ENCODE results near the gene CALML6. TPM values are rescaled to one million over a fixed set of nuclear protein-coding genes. Genes with fewer than 3 reads are reported as not detected.
A peak's percentile ranks its signal among the peaks of the same experiment; 100 is the strongest.

The CALML6 gene
- polyA plus RNA-seq, 6 donors from 2014 or later, result not detected

- ATAC-seq (ENCODE audit: low read depth in 2 of 2), result no peak
- peak overlapping the region in 5 of 6 donors; percentile 75 to 91 (median 78) for H3K27ac Mint-ChIP-seq
- peaks cover 48 to 55% (median 54%) of the 10 kb centered on the region in 3 donors for H3K4me1 Mint-ChIP-seq
- DNase-seq, result no peak
- peaks cover 0 to 1% (median 0%) of the 10 kb centered on the region in 7 donors for H3K9me3 Mint-ChIP-seq
- H3K27me3 Mint-ChIP-seq, result no peaks in the 10 kb centered on the region
- H3K36me3 Mint-ChIP-seq, result no peaks in the 10 kb centered on the region
- H3K4me3 Mint-ChIP-seq, result peak overlapping the region in 5 of 8 donors; percentile 19 to 80 (median 68)
Observed at GRCh38 chr1:1895060-1895418, 20.0 kb upstream of the CALML6 start.

GRCh38 chr1:1895456-1896336 is 19.4 kb upstream of the CALML6 start:
- Mint-ChIP-seq H3K4me3 (peak overlapping the region in 7 of 8 donors; percentile 23 to 76 (median 47)), H3K27me3 (no peaks in the 10 kb centered on the region), H3K27ac (peak overlapping the region in 4 of 6 donors; percentile 7 to 78 (median 52)), H3K4me1 (peaks cover 48 to 55% (median 55%) of the 10 kb centered on the region in 3 donors), H3K9me3 (peaks cover 0 to 1% (median 0%) of the 10 kb centered on the region in 7 donors), H3K36me3 (no peaks in the 10 kb centered on the region)
- ATAC-seq (ENCODE audit: low read depth in 2 of 2), result peak in 1 of 2 donors; percentile 27
- DNase-seq, result peak; percentile 37

GRCh38 chr1:1898246-1898933 is 16.7 kb upstream of the CALML6 start:
- Mint-ChIP-seq H3K27me3 (no peaks in the 10 kb centered on the region), H3K4me1 (peaks cover 42 to 51% (median 49%) of the 10 kb centered on the region in 3 donors), H3K36me3 (no peaks in the 10 kb centered on the region), H3K27ac (peak overlapping the region in 1 of 6 donors; percentile 29), H3K9me3 (peaks cover 0 to 1% (median 0%) of the 10 kb centered on the region in 7 donors), H3K4me3 (no peak overlapping the region)
- DNase-seq (no peak), ATAC-seq (ENCODE audit: low read depth in 2 of 2) (no peak)

- Mint-ChIP-seq H3K9me3 (peaks cover 0 to 1% (median 0%) of the 10 kb centered on the region in 7 donors), H3K27me3 (no peaks in the 10 kb centered on the region), H3K4me3 (peak overlapping the region in 2 of 8 donors; percentile 35 to 65), H3K4me1 (peaks cover 37 to 45% (median 42%) of the 10 kb centered on the region in 3 donors), H3K27ac (peak overlapping the region in 2 of 6 donors; percentile 29 to 44), H3K36me3 (no peaks in the 10 kb centered on the region)
- DNase-seq (no peak), ATAC-seq (ENCODE audit: low read depth in 2 of 2) (peak; percentile 48 to 62)
Observed at GRCh38 chr1:1899266-1899966, 15.6 kb upstream of the CALML6 start.

- DNase-seq (no peak), ATAC-seq (ENCODE audit: low read depth in 2 of 2) (no peak)
- Mint-ChIP-seq H3K27me3 (no peaks in the 10 kb centered on the region), H3K4me3 (peak overlapping the region in 1 of 8 donors; percentile 65), H3K27ac (peak overlapping the region in 2 of 6 donors; percentile 44 to 65), H3K4me1 (peaks cover 32 to 40% (median 37%) of the 10 kb centered on the region in 3 donors), H3K36me3 (no peaks in the 10 kb centered on the region), H3K9me3 (peaks cover 0 to 1% (median 0%) of the 10 kb centered on the region in 7 donors)
Observed at GRCh38 chr1:1899967-1900327, 15.1 kb upstream of the CALML6 start.

GRCh38 chr1:1900883-1901640 is 14.0 kb upstream of the CALML6 start:
- peak overlapping the region in 1 of 8 donors; percentile 32 for H3K4me3 Mint-ChIP-seq
- ATAC-seq (ENCODE audit: low read depth in 2 of 2), result no peak
- H3K4me1 Mint-ChIP-seq, result peaks cover 23 to 32% (median 28%) of the 10 kb centered on the region in 3 donors
- H3K27me3 Mint-ChIP-seq, result no peaks in the 10 kb centered on the region
- DNase-seq, result no peak
- peaks cover 0 to 1% (median 0%) of the 10 kb centered on the region in 7 donors for H3K9me3 Mint-ChIP-seq
- no peaks in the 10 kb centered on the region for H3K36me3 Mint-ChIP-seq
- H3K27ac Mint-ChIP-seq, result peak overlapping the region in 1 of 6 donors; percentile 43

GRCh38 chr1:1901641-1902294 is 13.3 kb upstream of the CALML6 start:
- Mint-ChIP-seq H3K4me3 (peak overlapping the region in 3 of 8 donors; percentile 32 to 66 (median 64)), H3K4me1 (peaks cover 26 to 33% (median 32%) of the 10 kb centered on the region in 3 donors), H3K36me3 (no peaks in the 10 kb centered on the region), H3K27me3 (no peaks in the 10 kb centered on the region), H3K9me3 (peaks cover 0 to 1% (median 0%) of the 10 kb centered on the region in 7 donors), H3K27ac (no peak overlapping the region)
- ATAC-seq (ENCODE audit: low read depth in 2 of 2) (no peak), DNase-seq (no peak)

GRCh38 chr1:1903224-1903623 is 11.8 kb upstream of the CALML6 start:
- H3K9me3 Mint-ChIP-seq, result peaks cover 0 to 1% (median 0%) of the 10 kb centered on the region in 7 donors
- no peaks in the 10 kb centered on the region for H3K36me3 Mint-ChIP-seq
- DNase-seq, result no peak
- H3K27ac Mint-ChIP-seq, result peak overlapping the region in 1 of 6 donors; percentile 69
- H3K4me3 Mint-ChIP-seq, result no peak overlapping the region
- no peaks in the 10 kb centered on the region for H3K27me3 Mint-ChIP-seq
- ATAC-seq (ENCODE audit: low read depth in 2 of 2), result no peak
- peaks cover 21 to 33% (median 30%) of the 10 kb centered on the region in 3 donors for H3K4me1 Mint-ChIP-seq

- no peaks in the 10 kb centered on the region for H3K36me3 Mint-ChIP-seq
- H3K9me3 Mint-ChIP-seq, result no peaks in the 10 kb centered on the region
- no peaks in the 10 kb centered on the region for H3K27me3 Mint-ChIP-seq
- peak; percentile 15 to 18 for ATAC-seq (ENCODE audit: low read depth in 2 of 2)
- DNase-seq, result peak; percentile 65
- peaks cover 17 to 30% (median 25%) of the 10 kb centered on the region in 3 donors for H3K4me1 Mint-ChIP-seq
- peak overlapping the region; percentile 22 to 80 (median 60) for H3K4me3 Mint-ChIP-seq
- H3K27ac Mint-ChIP-seq, result peak overlapping the region; percentile 1 to 96 (median 81)
Observed at GRCh38 chr1:1906185-1907097, 8.6 kb upstream of the CALML6 start.

GRCh38 chr1:1907098-1907736 is 7.8 kb upstream of the CALML6 start:
- Mint-ChIP-seq H3K9me3 (no peaks in the 10 kb centered on the region), H3K27ac (peak overlapping the region in 5 of 6 donors; percentile 74 to 96 (median 78)), H3K4me1 (peaks cover 17 to 25% (median 21%) of the 10 kb centered on the region in 3 donors), H3K36me3 (no peaks in the 10 kb centered on the region), H3K4me3 (peak overlapping the region in 6 of 8 donors; percentile 47 to 81 (median 72)), H3K27me3 (no peaks in the 10 kb centered on the region)
- DNase-seq (peak; percentile 63), ATAC-seq (ENCODE audit: low read depth in 2 of 2) (peak; percentile 12 to 33)

- H3K36me3 Mint-ChIP-seq, result no peaks in the 10 kb centered on the region
- ATAC-seq (ENCODE audit: low read depth in 2 of 2) (no peak), DNase-seq (no peak)
- H3K27ac Mint-ChIP-seq, result peak overlapping the region in 2 of 6 donors; percentile 78 to 96
- peak overlapping the region in 7 of 8 donors; percentile 44 to 91 (median 69) for H3K4me3 Mint-ChIP-seq
- H3K4me1 Mint-ChIP-seq, result peaks cover 14 to 24% (median 19%) of the 10 kb centered on the region in 3 donors
- no peaks in the 10 kb centered on the region for H3K9me3 Mint-ChIP-seq
- H3K27me3 Mint-ChIP-seq, result peaks cover 0 to 2% (median 0%) of the 10 kb centered on the region in 3 donors
Observed at GRCh38 chr1:1908506-1908791, 6.6 kb upstream of the CALML6 start.
